Renal pelvis (tissue), 4 donors: ENCODE data around the gene PDK2. TPM values are rescaled to one million over a fixed set of nuclear protein-coding genes. Genes with fewer than 3 reads are reported as not detected.

Source experiments
- DNase-seq: peaks from one replicate; pipeline ENCODE4 v3.0.0-alpha.2; 2013
- polyA plus RNA-seq, 3 donors: library from polyadenylated mRNA; unstranded; fragments of 120-200 nt; gene quantifications; one replicate each; pipeline ENCODE4 v1.2.1, GENCODE V29; 2013; ENCODE audit not compliant: insufficient read length in 3 of 3

The PDK2 gene
- polyA plus RNA-seq, 3 donors = 125 to 135 (median 129) TPM

GRCh38 chr17:50148226-50149090 is 53.3 kb downstream of the PDK2 start:
- DNase-seq = no peak

GRCh38 chr17:50149091-50149416 is 53.9 kb downstream of the PDK2 start:
- no peak for DNase-seq

- no peak for DNase-seq
Observed at GRCh38 chr17:50149417-50150353, 54.5 kb downstream of the PDK2 start.

- DNase-seq = no peak
Observed at GRCh38 chr17:50150354-50151040, 55.3 kb downstream of the PDK2 start, which contains the start of gene PPP1R9B. Gene PPP1R9B, minus strand, starts transcription at chr17:50150677. Its CDS starts 164 bp downstream, at chr17:50150513.

GRCh38 chr17:50151041-50151936 is 56.1 kb downstream of the PDK2 start:
- peak; percentile 91 for DNase-seq

GRCh38 chr17:50151937-50152547 is 56.9 kb downstream of the PDK2 start:
- peak; percentile 92 for DNase-seq

GRCh38 chr17:50152736-50153135 is 57.6 kb downstream of the PDK2 start:
- no peak for DNase-seq

- DNase-seq = no peak
Observed at GRCh38 chr17:50153650-50154575, 58.8 kb downstream of the PDK2 start.

GRCh38 chr17:50154604-50155003 is 59.5 kb downstream of the PDK2 start:
- no peak for DNase-seq

- DNase-seq = no peak
Observed at GRCh38 chr17:50155115-50155819, 60.1 kb downstream of the PDK2 start.

- DNase-seq = no peak
Observed at GRCh38 chr17:50157891-50158290, 62.7 kb downstream of the PDK2 start.

- DNase-seq = peak; percentile 91
Observed at GRCh38 chr17:50161023-50161910, 66.1 kb downstream of the PDK2 start.

Other genes with a start within 250 kb of the PDK2 start
- gene TAC4, start 247.3 kb upstream of the PDK2 start, polyA plus RNA-seq = 1 to 10 TPM in 1 of 3 donors, under 1 TPM in 1, not detected in 1; 0.16 to 1.5 TPM
- gene DLX4, start 126.2 kb upstream of the PDK2 start, polyA plus RNA-seq = 1 to 10 TPM in 1 of 3 donors, under 1 TPM in 2; 0.62 to 1.3 (median 0.98) TPM
- 1 to 10 TPM in 2 of 3 donors, under 1 TPM in 1; 0.90 to 2.3 (median 1.5) TPM for gene DLX3, start 100.1 kb upstream of the PDK2 start, polyA plus RNA-seq
- 100 to 1,000 TPM; 104 to 119 (median 112) TPM for gene ITGA3, start 39.2 kb upstream of the PDK2 start, polyA plus RNA-seq
- gene SAMD14, start 34.8 kb downstream of the PDK2 start, polyA plus RNA-seq = 10 to 100 TPM; 14.8 to 18.7 (median 17.9) TPM
- gene PPP1R9B, start 55.3 kb downstream of the PDK2 start, polyA plus RNA-seq = 10 to 100 TPM; 47.5 to 56.9 (median 49.6) TPM
- 1 to 10 TPM; 1.3 to 1.7 (median 1.5) TPM for gene SGCA, start 70.7 kb downstream of the PDK2 start, polyA plus RNA-seq
- gene COL1A1, start 106.3 kb downstream of the PDK2 start, polyA plus RNA-seq = 100 to 1,000 TPM; 388 to 763 (median 498) TPM
- gene TMEM92, start 179.1 kb downstream of the PDK2 start, polyA plus RNA-seq = 1 to 10 TPM; 1.9 to 3.2 (median 3.2) TPM